Astrocyte (in vitro differentiated cells and primary cell): ENCODE measurements around the gene SH2D4B. TPM values are rescaled to one million over a fixed set of nuclear protein-coding genes. Genes with fewer than 3 reads are reported as not detected.

ENCODE experiments used
- DNase-seq: peaks from one replicate; pipeline ENCODE4 v3.0.0-alpha.2; 2010; ENCODE audit warnings: low read depth
- FAIRE-seq: peaks from 2 replicates; lab custom pipeline; 2011; peaks lifted over from hg19 to GRCh38; lab: Jason Lieb, UNC
- H2AFZ ChIP-seq: 2 replicates; pipeline ENCODE4 v1.6.0; 2012; ENCODE audit warnings: low read depth, low read length, inconsistent platforms
- H3K27ac ChIP-seq: 2 replicates; pipeline ENCODE4 v1.5.1; 2011; ENCODE audit warnings: low read depth, low read length, inconsistent platforms
- H3K27me3 ChIP-seq: 2 replicates; pipeline ENCODE4 v1.6.0; 2011; ENCODE audit warnings: low read length, inconsistent platforms; ENCODE audit not compliant: insufficient read depth
- H3K36me3 ChIP-seq: 2 replicates; pipeline ENCODE4 v1.5.1; 2011; ENCODE audit warnings: low read length, inconsistent platforms; ENCODE audit not compliant: insufficient read depth
- H3K4me1 ChIP-seq: 2 replicates; pipeline ENCODE4 v1.5.1; 2011; ENCODE audit warnings: low read length, inconsistent platforms; ENCODE audit not compliant: insufficient read depth
- H3K4me2 ChIP-seq: 2 replicates; pipeline ENCODE4 v1.6.0; 2012; ENCODE audit warnings: low read length, inconsistent platforms
- H3K4me3 ChIP-seq: 2 replicates; pipeline ENCODE4 v1.5.1; 2011; ENCODE audit warnings: low read depth, mild to moderate bottlenecking, low read length, inconsistent platforms; ENCODE audit not compliant: insufficient read depth
- H3K79me2 ChIP-seq: 2 replicates; pipeline ENCODE4 v1.6.0; 2012; ENCODE audit warnings: mild to moderate bottlenecking, low read length, inconsistent platforms; ENCODE audit not compliant: insufficient read depth
- H3K9ac ChIP-seq: 2 replicates; pipeline ENCODE4 v1.6.0; 2012; ENCODE audit warnings: mild to moderate bottlenecking, low read length, inconsistent platforms
- H3K9me3 ChIP-seq: 2 replicates; pipeline ENCODE4 v1.5.1; 2012; ENCODE audit warnings: low read depth, mild to moderate bottlenecking, low read length, inconsistent platforms; ENCODE audit not compliant: insufficient read depth
- H4K20me1 ChIP-seq: 2 replicates; pipeline ENCODE4 v1.6.0; 2012; ENCODE audit warnings: low read length, inconsistent platforms; ENCODE audit not compliant: insufficient read depth
- H3K27ac Mint-ChIP-seq: one replicate; pipeline ENCODE4 v1.8.0; 2021; ENCODE audit warnings: mild to moderate bottlenecking, mixed read lengths; ENCODE audit not compliant: unreplicated experiment
- H3K27me3 Mint-ChIP-seq: one replicate; pipeline ENCODE4 v1.8.0; 2021; ENCODE audit warnings: low read depth, mixed read lengths; ENCODE audit not compliant: unreplicated experiment
- H3K36me3 Mint-ChIP-seq: one replicate; pipeline ENCODE4 v1.8.0; 2021; ENCODE audit warnings: low read depth, mixed read lengths; ENCODE audit not compliant: unreplicated experiment
- H3K4me1 Mint-ChIP-seq: one replicate; pipeline ENCODE4 v1.8.0; 2021; ENCODE audit warnings: low read depth, mixed read lengths; ENCODE audit not compliant: unreplicated experiment
- H3K4me3 Mint-ChIP-seq: one replicate; pipeline ENCODE4 v1.8.0; 2021; ENCODE audit warnings: mild to moderate bottlenecking, moderate library complexity, mixed read lengths; ENCODE audit not compliant: unreplicated experiment
- H3K9me3 Mint-ChIP-seq: one replicate; pipeline ENCODE4 v1.8.0; 2021; ENCODE audit warnings: mild to moderate bottlenecking, mixed read lengths; ENCODE audit not compliant: unreplicated experiment
- EZH2 ChIP-seq: IDR thresholded peaks from 2 replicates; pipeline ENCODE4 v1.6.1; 2012; ENCODE audit warnings: mild to moderate bottlenecking, low read length, inconsistent platforms; ENCODE audit not compliant: insufficient read depth
- total RNA-seq: library from RNA; stranded (reverse); gene quantifications from 2 replicates; pipeline ENCODE4 v1.2.1, GENCODE V29; 2021
- TF ChIP-seq, protein P1 (sequence below): IDR thresholded peaks from 2 replicates; pipeline ENCODE4 v1.5.1; 2011; ENCODE audit warnings: low read depth, mild to moderate bottlenecking, inconsistent platforms, low read length, moderate library complexity; ENCODE audit not compliant: insufficient read depth

Gene SH2D4B
- total RNA-seq, 1 donor from 2014 or later: 0.07 TPM

DNA sequence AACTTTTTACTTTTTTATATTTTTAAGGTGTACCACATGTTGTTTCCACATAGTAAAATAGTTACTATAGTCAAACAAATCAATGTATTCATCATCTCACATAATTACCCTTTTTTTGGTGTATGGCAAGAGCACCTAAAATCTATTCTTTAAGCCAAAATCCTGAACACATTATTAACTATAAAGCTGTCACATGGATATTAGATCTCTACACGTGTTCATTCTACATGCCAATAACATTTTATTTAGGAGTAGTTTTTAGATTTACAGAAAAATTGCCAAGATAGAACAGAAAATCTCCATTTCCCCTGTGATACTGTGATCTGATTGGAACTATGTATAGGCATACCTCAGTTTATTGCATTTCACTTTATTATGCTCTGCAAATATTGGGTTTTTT, 137.1 kb downstream of the SH2D4B start:
- Histone ChIP-seq H3K9me3 (no peaks in the 10 kb centered on the region), H3K4me1 (no peaks in the 10 kb centered on the region), H3K36me3 (no peaks in the 10 kb centered on the region), H2AFZ (no peak overlapping the region), H3K4me2 (no peak overlapping the region), H3K27ac (no peak overlapping the region), H3K79me2 (no peaks in the 10 kb centered on the region), H4K20me1 (no peaks in the 10 kb centered on the region), H3K9ac (no peak overlapping the region), H3K4me3 (no peak overlapping the region), H3K27me3 (no peaks in the 10 kb centered on the region)
- no peak overlapping the region for H3K4me3 Mint-ChIP-seq
- DNase-seq (no peak), FAIRE-seq (no peak)
- H3K27me3 Mint-ChIP-seq: peaks cover 2% of the 10 kb centered on the region
- H3K27ac Mint-ChIP-seq: no peak overlapping the region
- no peaks in the 10 kb centered on the region for H3K36me3 Mint-ChIP-seq
- no peaks in the 10 kb centered on the region for H3K9me3 Mint-ChIP-seq
- TF ChIP-seq, protein P1, sequence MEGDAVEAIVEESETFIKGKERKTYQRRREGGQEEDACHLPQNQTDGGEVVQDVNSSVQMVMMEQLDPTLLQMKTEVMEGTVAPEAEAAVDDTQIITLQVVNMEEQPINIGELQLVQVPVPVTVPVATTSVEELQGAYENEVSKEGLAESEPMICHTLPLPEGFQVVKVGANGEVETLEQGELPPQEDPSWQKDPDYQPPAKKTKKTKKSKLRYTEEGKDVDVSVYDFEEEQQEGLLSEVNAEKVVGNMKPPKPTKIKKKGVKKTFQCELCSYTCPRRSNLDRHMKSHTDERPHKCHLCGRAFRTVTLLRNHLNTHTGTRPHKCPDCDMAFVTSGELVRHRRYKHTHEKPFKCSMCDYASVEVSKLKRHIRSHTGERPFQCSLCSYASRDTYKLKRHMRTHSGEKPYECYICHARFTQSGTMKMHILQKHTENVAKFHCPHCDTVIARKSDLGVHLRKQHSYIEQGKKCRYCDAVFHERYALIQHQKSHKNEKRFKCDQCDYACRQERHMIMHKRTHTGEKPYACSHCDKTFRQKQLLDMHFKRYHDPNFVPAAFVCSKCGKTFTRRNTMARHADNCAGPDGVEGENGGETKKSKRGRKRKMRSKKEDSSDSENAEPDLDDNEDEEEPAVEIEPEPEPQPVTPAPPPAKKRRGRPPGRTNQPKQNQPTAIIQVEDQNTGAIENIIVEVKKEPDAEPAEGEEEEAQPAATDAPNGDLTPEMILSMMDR: no peak
- TF ChIP-seq EZH2: no peak
- no peaks in the 10 kb centered on the region for H3K4me1 Mint-ChIP-seq

- no peaks in the 10 kb centered on the region for H3K4me1 ChIP-seq
- no peaks in the 10 kb centered on the region for H3K9me3 ChIP-seq
- H3K4me3 ChIP-seq: no peak overlapping the region
- H4K20me1 ChIP-seq: no peaks in the 10 kb centered on the region
- H3K79me2 ChIP-seq: no peaks in the 10 kb centered on the region
- no peak overlapping the region for H3K27ac ChIP-seq
- H3K9ac ChIP-seq: no peak overlapping the region
- H3K36me3 Mint-ChIP-seq: no peaks in the 10 kb centered on the region
- no peaks in the 10 kb centered on the region for H3K27me3 ChIP-seq
- no peaks in the 10 kb centered on the region for H3K36me3 ChIP-seq
- no peaks in the 10 kb centered on the region for H3K9me3 Mint-ChIP-seq
- H3K4me3 Mint-ChIP-seq: no peak overlapping the region
- no peak for DNase-seq
- no peak overlapping the region for H3K4me2 ChIP-seq
- FAIRE-seq: no peak
- no peak overlapping the region for H3K27ac Mint-ChIP-seq
- no peak overlapping the region for H2AFZ ChIP-seq
- no peaks in the 10 kb centered on the region for H3K4me1 Mint-ChIP-seq
- H3K27me3 Mint-ChIP-seq: no peaks in the 10 kb centered on the region
- TF ChIP-seq EZH2: no peak
- TF ChIP-seq, protein P1: no peak
Measured at GRCh38 chr10:80681142-80681541, 143.4 kb downstream of the SH2D4B start.

DNA sequence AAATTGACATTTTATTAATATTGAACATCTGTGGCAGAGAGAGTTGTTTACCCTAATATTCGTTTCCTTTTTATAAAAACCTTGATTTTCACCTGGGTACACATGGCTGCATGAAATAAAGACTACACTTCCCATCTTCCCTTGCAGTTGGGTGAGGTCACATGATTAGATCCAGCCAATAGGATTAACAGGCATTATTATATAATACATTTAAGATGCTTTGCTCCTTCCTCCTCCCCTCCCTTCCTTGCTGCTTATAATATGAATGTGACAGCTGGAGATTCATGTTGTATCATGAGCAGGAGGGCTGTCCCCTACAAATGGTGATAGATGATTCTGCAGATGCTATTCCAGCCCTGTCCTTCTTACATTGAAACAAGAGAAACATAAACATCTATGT, 146.6 kb downstream of the SH2D4B start:
- FAIRE-seq: no peak
- no peaks in the 10 kb centered on the region for H3K9me3 ChIP-seq
- H3K9ac ChIP-seq: no peak overlapping the region
- Mint-ChIP-seq H3K27me3 (no peaks in the 10 kb centered on the region), H3K4me3 (no peak overlapping the region), H3K27ac (no peak overlapping the region), H3K9me3 (no peaks in the 10 kb centered on the region), H3K36me3 (no peaks in the 10 kb centered on the region), H3K4me1 (no peaks in the 10 kb centered on the region)
- no peak overlapping the region for H3K27ac ChIP-seq
- no peaks in the 10 kb centered on the region for H4K20me1 ChIP-seq
- DNase-seq: no peak
- H3K4me1 ChIP-seq: no peaks in the 10 kb centered on the region
- no peaks in the 10 kb centered on the region for H3K27me3 ChIP-seq
- no peak overlapping the region for H2AFZ ChIP-seq
- H3K79me2 ChIP-seq: no peaks in the 10 kb centered on the region
- H3K36me3 ChIP-seq: no peaks in the 10 kb centered on the region
- H3K4me2 ChIP-seq: no peak overlapping the region
- no peak for TF ChIP-seq EZH2
- TF ChIP-seq, protein P1: no peak
- no peak overlapping the region for H3K4me3 ChIP-seq
